Calu3 (cell line): ENCODE measurements around the gene TESK1. TPM values are rescaled to one million over a fixed set of nuclear protein-coding genes. Genes with fewer than 3 reads are reported as not detected.
"Not testable (repeated sequence)": the region's sequence is repeated elsewhere in the genome, so short reads cannot be mapped to it uniquely, and the experiment has no call there.

Experiments used
- BruUV-seq: library from RNA; stranded (reverse); fragments of 400-500 nt; replicated peaks from 2 replicates; lab custom pipeline; 2021; lab: Mats Ljungman, UMichigan
- CTCF ChIA-PET: fragments of 300-600 bp; sonication (Branson Sonifier 250); formaldehyde crosslinking; loops from one replicate; lab custom pipeline; 2022; ENCODE audit warnings: antibody characterized with exemption; lab: Charles Lee
- DNase-seq: peaks from one replicate; pipeline ENCODE4 v3.0.0; 2022
- H3K27ac Mint-ChIP-seq: one replicate; pipeline ENCODE4 v1.8.0; 2022; ENCODE audit warnings: mixed read lengths; ENCODE audit not compliant: unreplicated experiment
- H3K27me3 Mint-ChIP-seq: one replicate; pipeline ENCODE4 v1.8.0; 2022; ENCODE audit warnings: mixed read lengths; ENCODE audit not compliant: unreplicated experiment
- H3K36me3 Mint-ChIP-seq: one replicate; pipeline ENCODE4 v1.8.0; 2022; ENCODE audit warnings: mild to moderate bottlenecking, moderate library complexity, mixed read lengths; ENCODE audit not compliant: insufficient read depth, unreplicated experiment
- H3K4me1 Mint-ChIP-seq: one replicate; pipeline ENCODE4 v1.8.0; 2022; ENCODE audit warnings: mild to moderate bottlenecking, low read depth, mixed read lengths; ENCODE audit not compliant: unreplicated experiment
- H3K4me3 Mint-ChIP-seq: one replicate; pipeline ENCODE4 v1.8.0; 2022; ENCODE audit warnings: mild to moderate bottlenecking, low read depth, moderate library complexity, mixed read lengths; ENCODE audit not compliant: unreplicated experiment
- H3K9me3 Mint-ChIP-seq: one replicate; pipeline ENCODE4 v1.8.0; 2022; ENCODE audit warnings: low read depth, mixed read lengths; ENCODE audit not compliant: unreplicated experiment
- intact Hi-C: fragments of 100-400 bp; cut with micrococcal nuclease; formaldehyde crosslinking; loops from one replicate; pipeline ENCODE4 v1.10.0; 2022; ENCODE audit not compliant: unreplicated experiment
- total RNA-seq: library from RNA; stranded (reverse); gene quantifications from 2 replicates; pipeline ENCODE4 v1.2.3, GENCODE V29; 2022
- TF ChIP-seq, protein P1 (sequence below): fragments of 200-600 bp; IDR thresholded peaks from one replicate; pipeline ENCODE4 v1.8.0; 2022; ENCODE audit warnings: antibody characterized with exemption; ENCODE audit not compliant: unreplicated experiment

TESK1 gene
- total RNA-seq, 1 experiment from 2014 or later: 24.6 TPM

DNA sequence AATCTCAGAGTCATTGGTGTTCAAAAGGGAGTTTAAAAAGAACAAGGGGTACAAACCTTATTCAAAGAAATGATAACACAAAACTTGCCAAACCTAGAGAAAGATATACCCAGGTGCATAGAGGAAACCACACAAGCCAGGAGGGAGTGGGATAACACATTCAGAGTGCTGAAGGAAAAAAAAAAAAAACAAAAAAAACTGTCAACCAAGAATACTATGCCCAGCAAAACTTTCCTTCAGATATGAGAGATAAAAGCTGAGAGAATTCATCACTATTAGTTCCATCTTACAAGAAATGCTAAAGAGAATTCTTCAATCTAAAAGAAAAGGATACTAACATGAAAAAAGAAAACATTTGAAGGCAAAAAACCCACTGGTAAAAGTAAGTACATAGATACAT lies 11.5 kb upstream of the TESK1 start:
- no peak for DNase-seq
- intact Hi-C loops: no loop called here
- Mint-ChIP-seq H3K27me3 (no peaks in the 10 kb centered on the region), H3K4me1 (no peaks in the 10 kb centered on the region), H3K27ac (no peak overlapping the region), H3K4me3 (no peak overlapping the region), H3K36me3 (no peaks in the 10 kb centered on the region), H3K9me3 (peaks cover 3% of the 10 kb centered on the region)
- CTCF ChIA-PET: no interaction called here
- no TSS peak for BruUV-seq
- TF ChIP-seq, protein P1, sequence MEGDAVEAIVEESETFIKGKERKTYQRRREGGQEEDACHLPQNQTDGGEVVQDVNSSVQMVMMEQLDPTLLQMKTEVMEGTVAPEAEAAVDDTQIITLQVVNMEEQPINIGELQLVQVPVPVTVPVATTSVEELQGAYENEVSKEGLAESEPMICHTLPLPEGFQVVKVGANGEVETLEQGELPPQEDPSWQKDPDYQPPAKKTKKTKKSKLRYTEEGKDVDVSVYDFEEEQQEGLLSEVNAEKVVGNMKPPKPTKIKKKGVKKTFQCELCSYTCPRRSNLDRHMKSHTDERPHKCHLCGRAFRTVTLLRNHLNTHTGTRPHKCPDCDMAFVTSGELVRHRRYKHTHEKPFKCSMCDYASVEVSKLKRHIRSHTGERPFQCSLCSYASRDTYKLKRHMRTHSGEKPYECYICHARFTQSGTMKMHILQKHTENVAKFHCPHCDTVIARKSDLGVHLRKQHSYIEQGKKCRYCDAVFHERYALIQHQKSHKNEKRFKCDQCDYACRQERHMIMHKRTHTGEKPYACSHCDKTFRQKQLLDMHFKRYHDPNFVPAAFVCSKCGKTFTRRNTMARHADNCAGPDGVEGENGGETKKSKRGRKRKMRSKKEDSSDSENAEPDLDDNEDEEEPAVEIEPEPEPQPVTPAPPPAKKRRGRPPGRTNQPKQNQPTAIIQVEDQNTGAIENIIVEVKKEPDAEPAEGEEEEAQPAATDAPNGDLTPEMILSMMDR: no peak

DNA sequence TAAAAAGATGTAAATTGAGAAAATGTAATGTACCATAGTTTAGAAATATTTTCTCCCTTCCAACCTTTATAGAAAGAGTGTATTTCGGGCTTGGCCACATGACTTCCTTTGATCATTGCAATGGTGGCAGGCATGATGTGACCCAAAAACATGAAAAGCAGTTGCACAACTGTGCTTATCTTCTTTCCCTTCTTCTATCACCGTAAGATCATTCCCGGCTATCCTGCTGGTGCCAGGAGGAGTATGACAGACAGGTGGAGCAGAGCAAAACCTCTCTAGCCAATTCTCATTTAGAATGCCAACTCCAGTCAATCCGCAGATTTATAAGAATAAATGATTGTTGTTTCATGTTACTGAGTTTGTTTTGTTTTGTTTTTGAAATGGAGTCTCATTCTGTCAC lies 10.6 kb upstream of the TESK1 start:
- no peaks in the 10 kb centered on the region for H3K27me3 Mint-ChIP-seq
- H3K9me3 Mint-ChIP-seq: peaks cover 3% of the 10 kb centered on the region
- H3K27ac Mint-ChIP-seq: no peak overlapping the region
- H3K4me3 Mint-ChIP-seq: no peak overlapping the region
- intact Hi-C loops: no loop called here
- H3K36me3 Mint-ChIP-seq: no peaks in the 10 kb centered on the region
- DNase-seq: no peak
- TF ChIP-seq, protein P1: no peak
- CTCF ChIA-PET: no interaction called here
- H3K4me1 Mint-ChIP-seq: no peaks in the 10 kb centered on the region
- no TSS peak for BruUV-seq

DNA sequence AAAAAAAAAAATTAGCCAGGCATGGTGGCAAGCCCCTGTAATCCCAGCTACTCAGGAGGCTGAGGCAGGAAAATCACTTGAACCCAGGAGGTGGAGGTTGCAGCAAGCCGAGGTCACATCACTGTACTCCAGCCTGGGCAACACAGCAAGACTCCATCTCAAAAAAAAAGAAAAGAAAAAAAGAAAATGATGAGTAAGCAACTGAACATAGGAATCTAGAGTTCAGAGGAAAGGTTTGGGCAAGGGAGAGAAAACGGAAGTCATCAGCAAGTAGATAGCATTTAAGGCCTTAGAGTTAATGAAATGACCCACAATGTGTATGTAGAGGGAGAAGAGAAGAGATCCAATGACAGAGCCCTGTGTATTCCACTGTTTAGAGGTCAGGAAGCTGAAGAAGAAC lies 8.2 kb upstream of the TESK1 start:
- H3K27me3 Mint-ChIP-seq, CTCF ChIA-PET, BruUV-seq, intact Hi-C loops, H3K36me3 Mint-ChIP-seq, H3K4me3 Mint-ChIP-seq, H3K27ac Mint-ChIP-seq, H3K9me3 Mint-ChIP-seq, H3K4me1 Mint-ChIP-seq, DNase-seq: not testable (repeated sequence)

DNA sequence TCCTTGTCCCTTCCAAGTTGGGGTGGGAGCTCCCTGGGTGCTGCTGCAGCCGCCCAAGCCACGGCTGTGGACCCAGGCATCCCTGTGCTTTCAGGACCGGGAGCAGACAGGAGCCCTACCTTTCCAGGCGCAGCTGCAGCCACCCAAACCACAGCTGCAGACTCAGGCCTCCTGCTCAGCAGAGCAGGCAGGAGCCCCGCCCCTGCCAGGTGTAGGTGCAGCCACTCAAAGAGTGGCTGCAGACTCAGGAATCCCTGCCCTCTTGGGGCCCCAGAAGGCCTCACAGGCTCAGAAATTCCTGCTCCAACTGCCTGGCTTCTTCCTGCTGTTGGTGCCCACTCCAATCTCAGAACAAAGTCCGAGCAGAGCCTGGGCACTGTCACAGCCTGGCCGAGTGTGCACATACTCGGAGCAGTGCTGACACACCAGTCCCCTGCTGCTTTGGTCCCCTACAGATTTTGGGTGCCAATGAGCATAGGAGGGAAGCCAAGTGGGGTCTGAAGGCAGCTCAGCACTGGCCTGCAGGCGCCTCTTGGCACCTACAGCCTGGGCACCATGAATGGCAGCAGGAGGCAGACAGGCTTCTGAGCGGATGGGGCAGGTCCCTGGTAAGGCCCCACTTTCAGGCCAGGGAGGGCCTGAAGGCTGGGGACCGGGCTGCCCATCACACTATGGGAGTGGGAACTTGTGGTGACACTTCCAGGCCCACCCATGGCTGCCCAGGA lies 6.0 kb upstream of the TESK1 start:
- Mint-ChIP-seq H3K4me1 (peaks cover 10% of the 10 kb centered on the region), H3K27me3 (no peaks in the 10 kb centered on the region), H3K36me3 (peaks cover 7% of the 10 kb centered on the region), H3K4me3 (no peak overlapping the region), H3K9me3 (no peaks in the 10 kb centered on the region), H3K27ac (no peak overlapping the region)
- intact Hi-C loops: no loop called here
- TF ChIP-seq, protein P1: no peak
- no peak for DNase-seq
- BruUV-seq: no TSS peak
- CTCF ChIA-PET: no interaction called here
